ENCODE results near the gene FBRSL1.

FBRSL1 gene

GRCh38 chr12:132540436-132540835 is 50.5 kb downstream of the FBRSL1 start:
- Histone ChIP-seq H3K4me1 (ENCODE audit: control insufficient read depth, insufficient read depth, low read length) (peaks cover 2% of the 10 kb centered on the region), H3K36me3 (ENCODE audit: control insufficient read depth, insufficient read depth, low read length) (no peaks in the 10 kb centered on the region), H3K4me3 (ENCODE audit: insufficient read depth, low read depth, low read length) (no peak overlapping the region), H3K27ac (ENCODE audit: insufficient read depth, low read depth, low read length, poor library complexity, severe bottlenecking) (no peak overlapping the region), H3K9me3 (ENCODE audit: control insufficient read depth, low read length) (peaks cover 7% of the 10 kb centered on the region), H3K27me3 (ENCODE audit: control insufficient read depth, insufficient read depth, low read length, poor library complexity, severe bottlenecking) (peaks cover 46% of the 10 kb centered on the region)
- 84 to 86% methylated on average over 9 of the region's 9 CpGs for whole genome bisulfite sequencing, 2 experiments

DNA sequence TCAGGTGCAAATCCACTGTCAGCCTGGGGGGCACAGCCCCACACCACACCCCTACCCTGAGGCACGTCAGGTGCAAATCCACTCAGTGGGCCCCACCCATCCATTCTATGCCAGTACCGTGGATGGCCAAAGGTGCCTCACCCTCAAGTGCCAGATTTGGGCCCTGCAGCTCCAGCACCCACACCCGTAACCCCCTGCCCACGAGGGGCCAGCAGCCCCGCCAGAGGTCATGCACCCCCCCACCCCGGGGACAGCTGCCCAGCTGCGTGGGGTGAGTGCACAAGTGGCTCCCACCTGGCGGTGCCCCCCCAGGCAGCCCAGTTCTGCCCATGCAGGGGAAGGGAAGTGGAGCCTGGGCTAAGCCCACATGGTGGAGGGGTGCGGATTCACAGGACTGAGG is 51.2 kb downstream of the FBRSL1 start:
- WGBS, 2 experiments, result 85 to 88% methylated on average over 9 of the region's 9 CpGs
- H3K4me3 ChIP-seq (ENCODE audit: insufficient read depth, low read depth, low read length), result no peak overlapping the region
- H3K9me3 ChIP-seq (ENCODE audit: control insufficient read depth, low read length), result peaks cover 1% of the 10 kb centered on the region
- peaks cover 53% of the 10 kb centered on the region for H3K27me3 ChIP-seq (ENCODE audit: control insufficient read depth, insufficient read depth, low read length, poor library complexity, severe bottlenecking)
- H3K27ac ChIP-seq (ENCODE audit: insufficient read depth, low read depth, low read length, poor library complexity, severe bottlenecking), result no peak overlapping the region
- H3K4me1 ChIP-seq (ENCODE audit: control insufficient read depth, insufficient read depth, low read length), result peaks cover 10% of the 10 kb centered on the region
- H3K36me3 ChIP-seq (ENCODE audit: control insufficient read depth, insufficient read depth, low read length), result no peaks in the 10 kb centered on the region

DNA sequence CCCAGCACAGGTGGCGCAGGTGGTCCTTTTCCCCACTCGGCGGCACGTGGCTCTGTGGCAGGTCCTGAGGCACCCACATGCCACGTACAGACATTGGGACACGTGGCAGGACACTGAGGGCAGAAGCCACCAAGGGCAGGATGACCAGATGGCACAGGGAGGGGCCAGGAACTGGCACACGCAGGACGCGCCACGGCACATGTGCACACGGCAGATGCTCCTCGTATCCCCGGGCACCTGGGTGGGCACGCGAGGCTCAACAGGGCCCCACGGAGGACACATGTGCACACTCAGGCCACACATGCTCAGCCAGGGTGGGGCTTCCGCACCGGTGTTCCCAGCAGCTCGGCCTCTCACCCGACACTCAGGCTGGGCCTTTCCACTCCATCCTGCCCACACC is 52.0 kb downstream of the FBRSL1 start:
- no peaks in the 10 kb centered on the region for H3K9me3 ChIP-seq (ENCODE audit: control insufficient read depth, low read length)
- H3K36me3 ChIP-seq (ENCODE audit: control insufficient read depth, insufficient read depth, low read length), result no peaks in the 10 kb centered on the region
- no peak overlapping the region for H3K27ac ChIP-seq (ENCODE audit: insufficient read depth, low read depth, low read length, poor library complexity, severe bottlenecking)
- 90 to 92% methylated on average over 20 of the region's 20 CpGs for WGBS, 2 experiments
- peaks cover 59% of the 10 kb centered on the region for H3K27me3 ChIP-seq (ENCODE audit: control insufficient read depth, insufficient read depth, low read length, poor library complexity, severe bottlenecking)
- H3K4me1 ChIP-seq (ENCODE audit: control insufficient read depth, insufficient read depth, low read length), result peaks cover 10% of the 10 kb centered on the region
- no peak overlapping the region for H3K4me3 ChIP-seq (ENCODE audit: insufficient read depth, low read depth, low read length)

DNA sequence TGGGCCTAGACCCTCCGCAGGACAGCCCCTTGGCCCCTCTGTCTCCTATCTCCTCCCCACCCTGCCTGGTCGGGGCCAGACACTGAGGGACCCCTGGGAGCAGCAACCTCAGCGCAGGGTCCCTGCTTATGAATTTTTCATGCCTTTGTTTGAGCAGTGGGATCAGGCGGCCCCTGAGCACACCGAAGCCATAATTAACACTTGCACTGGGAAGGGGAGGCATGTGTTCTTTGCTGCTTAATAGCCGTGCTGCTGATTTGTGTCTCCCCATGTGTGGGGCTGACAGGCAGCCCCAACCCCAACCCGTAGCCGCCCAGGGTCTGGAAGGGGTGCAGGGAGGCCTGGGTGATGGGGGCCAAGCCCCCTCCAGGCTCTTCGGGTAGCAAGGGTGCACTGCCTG is 52.7 kb downstream of the FBRSL1 start:
- Histone ChIP-seq H3K4me3 (ENCODE audit: insufficient read depth, low read depth, low read length) (no peak overlapping the region), H3K27ac (ENCODE audit: insufficient read depth, low read depth, low read length, poor library complexity, severe bottlenecking) (no peak overlapping the region), H3K4me1 (ENCODE audit: control insufficient read depth, insufficient read depth, low read length) (peaks cover 10% of the 10 kb centered on the region), H3K36me3 (ENCODE audit: control insufficient read depth, insufficient read depth, low read length) (no peaks in the 10 kb centered on the region), H3K27me3 (ENCODE audit: control insufficient read depth, insufficient read depth, low read length, poor library complexity, severe bottlenecking) (peaks cover 59% of the 10 kb centered on the region), H3K9me3 (ENCODE audit: control insufficient read depth, low read length) (no peaks in the 10 kb centered on the region)
- 87 to 89% methylated on average over 9 of the region's 9 CpGs for WGBS, 2 experiments

- 89 to 90% methylated on average over 27 of the region's 27 CpGs for WGBS, 2 experiments
- Histone ChIP-seq H3K9me3 (ENCODE audit: control insufficient read depth, low read length) (no peaks in the 10 kb centered on the region), H3K27me3 (ENCODE audit: control insufficient read depth, insufficient read depth, low read length, poor library complexity, severe bottlenecking) (peaks cover 58% of the 10 kb centered on the region), H3K27ac (ENCODE audit: insufficient read depth, low read depth, low read length, poor library complexity, severe bottlenecking) (no peak overlapping the region), H3K4me3 (ENCODE audit: insufficient read depth, low read depth, low read length) (no peak overlapping the region), H3K4me1 (ENCODE audit: control insufficient read depth, insufficient read depth, low read length) (peaks cover 10% of the 10 kb centered on the region), H3K36me3 (ENCODE audit: control insufficient read depth, insufficient read depth, low read length) (no peaks in the 10 kb centered on the region)
Observed at GRCh38 chr12:132543298-132544079, 53.5 kb downstream of the FBRSL1 start.

DNA sequence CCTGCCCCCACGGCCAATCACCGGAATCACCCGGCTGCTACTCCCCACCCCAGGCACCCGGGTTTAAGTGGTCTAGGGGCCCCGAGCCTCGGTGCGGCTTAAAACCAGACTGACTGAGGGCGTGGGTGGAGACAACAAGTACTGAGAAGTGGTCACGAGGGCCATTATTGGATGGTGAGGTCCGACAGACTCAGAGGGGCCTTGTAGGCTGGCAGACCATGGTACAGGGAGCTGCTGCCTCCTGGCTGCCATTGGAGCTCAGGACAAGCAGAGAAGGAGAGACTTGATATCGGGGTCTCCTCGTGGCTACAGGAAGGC is 54.1 kb downstream of the FBRSL1 start:
- H3K4me3 ChIP-seq (ENCODE audit: insufficient read depth, low read depth, low read length), result no peak overlapping the region
- WGBS, 2 experiments, result 84 to 87% methylated on average over 12 of the region's 12 CpGs
- H3K36me3 ChIP-seq (ENCODE audit: control insufficient read depth, insufficient read depth, low read length), result no peaks in the 10 kb centered on the region
- peaks cover 63% of the 10 kb centered on the region for H3K27me3 ChIP-seq (ENCODE audit: control insufficient read depth, insufficient read depth, low read length, poor library complexity, severe bottlenecking)
- no peaks in the 10 kb centered on the region for H3K9me3 ChIP-seq (ENCODE audit: control insufficient read depth, low read length)
- H3K27ac ChIP-seq (ENCODE audit: insufficient read depth, low read depth, low read length, poor library complexity, severe bottlenecking), result no peak overlapping the region
- peaks cover 10% of the 10 kb centered on the region for H3K4me1 ChIP-seq (ENCODE audit: control insufficient read depth, insufficient read depth, low read length)

GRCh38 chr12:132544498-132544897 is 54.5 kb downstream of the FBRSL1 start:
- Histone ChIP-seq H3K4me3 (ENCODE audit: insufficient read depth, low read depth, low read length) (no peak overlapping the region), H3K9me3 (ENCODE audit: control insufficient read depth, low read length) (no peaks in the 10 kb centered on the region), H3K36me3 (ENCODE audit: control insufficient read depth, insufficient read depth, low read length) (no peaks in the 10 kb centered on the region), H3K4me1 (ENCODE audit: control insufficient read depth, insufficient read depth, low read length) (peaks cover 11% of the 10 kb centered on the region), H3K27me3 (ENCODE audit: control insufficient read depth, insufficient read depth, low read length, poor library complexity, severe bottlenecking) (peaks cover 68% of the 10 kb centered on the region), H3K27ac (ENCODE audit: insufficient read depth, low read depth, low read length, poor library complexity, severe bottlenecking) (no peak overlapping the region)
- WGBS, 2 experiments, result 94% methylated on average over 11 of the region's 11 CpGs

DNA sequence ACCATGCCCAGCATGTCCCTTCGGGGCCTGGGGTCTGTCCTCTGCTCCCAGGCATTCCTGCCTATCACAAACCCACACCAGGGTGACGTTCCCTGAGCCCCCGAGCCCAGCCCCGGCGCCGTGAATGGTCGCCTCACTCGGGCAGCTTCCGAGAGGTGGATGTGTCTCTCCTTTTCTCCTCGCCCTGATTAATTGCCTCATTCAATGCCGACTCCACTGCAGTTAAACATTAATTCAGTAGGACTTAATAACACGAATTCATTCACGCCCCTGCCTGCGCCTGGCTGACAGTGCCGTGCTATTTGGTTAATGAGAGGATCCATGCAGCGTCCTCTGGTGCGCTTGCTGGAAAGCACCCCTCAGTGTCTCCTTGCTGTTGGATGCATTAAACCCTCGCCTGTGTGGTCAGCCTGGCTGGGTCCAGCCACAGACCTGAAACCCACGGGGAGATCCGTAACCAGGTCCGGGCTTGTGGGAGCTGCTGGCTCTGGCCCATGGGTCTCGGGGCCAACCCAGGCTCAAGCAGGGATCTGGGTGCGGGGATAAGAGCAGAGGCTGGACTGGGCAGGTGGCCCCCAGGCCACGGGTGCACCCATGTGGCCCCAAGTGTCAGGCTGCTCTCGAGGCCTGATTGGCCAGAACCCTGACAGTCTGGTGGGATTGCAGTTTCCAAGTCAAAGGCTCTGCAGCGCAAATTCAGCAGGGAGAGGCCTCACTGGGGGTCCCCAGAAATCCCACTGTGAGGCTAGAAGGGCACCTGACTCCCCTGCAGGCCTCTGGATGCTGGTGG is 55.4 kb downstream of the FBRSL1 start:
- WGBS, 2 experiments, result 91 to 92% methylated on average over 26 of the region's 26 CpGs
- no peaks in the 10 kb centered on the region for H3K9me3 ChIP-seq (ENCODE audit: control insufficient read depth, low read length)
- peaks cover 16% of the 10 kb centered on the region for H3K4me1 ChIP-seq (ENCODE audit: control insufficient read depth, insufficient read depth, low read length)
- H3K27me3 ChIP-seq (ENCODE audit: control insufficient read depth, insufficient read depth, low read length, poor library complexity, severe bottlenecking), result peaks cover 76% of the 10 kb centered on the region
- H3K4me3 ChIP-seq (ENCODE audit: insufficient read depth, low read depth, low read length), result no peak overlapping the region
- no peaks in the 10 kb centered on the region for H3K36me3 ChIP-seq (ENCODE audit: control insufficient read depth, insufficient read depth, low read length)
- H3K27ac ChIP-seq (ENCODE audit: insufficient read depth, low read depth, low read length, poor library complexity, severe bottlenecking), result no peak overlapping the region

GRCh38 chr12:132545955-132546354 is 56.0 kb downstream of the FBRSL1 start:
- no peak overlapping the region for H3K4me3 ChIP-seq (ENCODE audit: insufficient read depth, low read depth, low read length)
- H3K9me3 ChIP-seq (ENCODE audit: control insufficient read depth, low read length), result no peaks in the 10 kb centered on the region
- H3K36me3 ChIP-seq (ENCODE audit: control insufficient read depth, insufficient read depth, low read length), result no peaks in the 10 kb centered on the region
- peaks cover 16% of the 10 kb centered on the region for H3K4me1 ChIP-seq (ENCODE audit: control insufficient read depth, insufficient read depth, low read length)
- no peak overlapping the region for H3K27ac ChIP-seq (ENCODE audit: insufficient read depth, low read depth, low read length, poor library complexity, severe bottlenecking)
- 80 to 81% methylated on average over 13 of the region's 13 CpGs for WGBS, 2 experiments
- peaks cover 82% of the 10 kb centered on the region for H3K27me3 ChIP-seq (ENCODE audit: control insufficient read depth, insufficient read depth, low read length, poor library complexity, severe bottlenecking)

- H3K27me3 ChIP-seq (ENCODE audit: control insufficient read depth, insufficient read depth, low read length, poor library complexity, severe bottlenecking), result peaks cover 84% of the 10 kb centered on the region
Observed at GRCh38 chr12:132546647-132547046, 56.7 kb downstream of the FBRSL1 start.

More at GRCh38 chr12:132546647-132547046, 56.7 kb downstream of the FBRSL1 start:
- no peaks in the 10 kb centered on the region for H3K36me3 ChIP-seq (ENCODE audit: control insufficient read depth, insufficient read depth, low read length)
- 84 to 87% methylated on average over 19 of the region's 19 CpGs for WGBS, 2 experiments
- no peaks in the 10 kb centered on the region for H3K9me3 ChIP-seq (ENCODE audit: control insufficient read depth, low read length)
- H3K4me3 ChIP-seq (ENCODE audit: insufficient read depth, low read depth, low read length), result no peak overlapping the region
- no peak overlapping the region for H3K27ac ChIP-seq (ENCODE audit: insufficient read depth, low read depth, low read length, poor library complexity, severe bottlenecking)
- peaks cover 16% of the 10 kb centered on the region for H3K4me1 ChIP-seq (ENCODE audit: control insufficient read depth, insufficient read depth, low read length)
